Lower leg skin (tissue), 3 donors: ENCODE results near the gene C11orf21.

Experiments
- POLR2A ChIP-seq, 2 donors: fragments of 450-650 bp; IDR thresholded peaks; one replicate each; pipeline ENCODE4 v1.6.1; 2016 to 2017; ENCODE audit warnings: antibody characterized with exemption in 2 of 2, mild to moderate bottlenecking in 1 of 2, moderate library complexity in 1 of 2
- TF ChIP-seq, protein P1 (sequence below), 3 donors: fragments of 450-650 bp; IDR thresholded peaks; one replicate each; pipeline ENCODE4 v1.5.1; 2016; ENCODE audit warnings: antibody characterized with exemption in 3 of 3, mild to moderate bottlenecking in 3 of 3, moderate library complexity in 2 of 3

DNA sequence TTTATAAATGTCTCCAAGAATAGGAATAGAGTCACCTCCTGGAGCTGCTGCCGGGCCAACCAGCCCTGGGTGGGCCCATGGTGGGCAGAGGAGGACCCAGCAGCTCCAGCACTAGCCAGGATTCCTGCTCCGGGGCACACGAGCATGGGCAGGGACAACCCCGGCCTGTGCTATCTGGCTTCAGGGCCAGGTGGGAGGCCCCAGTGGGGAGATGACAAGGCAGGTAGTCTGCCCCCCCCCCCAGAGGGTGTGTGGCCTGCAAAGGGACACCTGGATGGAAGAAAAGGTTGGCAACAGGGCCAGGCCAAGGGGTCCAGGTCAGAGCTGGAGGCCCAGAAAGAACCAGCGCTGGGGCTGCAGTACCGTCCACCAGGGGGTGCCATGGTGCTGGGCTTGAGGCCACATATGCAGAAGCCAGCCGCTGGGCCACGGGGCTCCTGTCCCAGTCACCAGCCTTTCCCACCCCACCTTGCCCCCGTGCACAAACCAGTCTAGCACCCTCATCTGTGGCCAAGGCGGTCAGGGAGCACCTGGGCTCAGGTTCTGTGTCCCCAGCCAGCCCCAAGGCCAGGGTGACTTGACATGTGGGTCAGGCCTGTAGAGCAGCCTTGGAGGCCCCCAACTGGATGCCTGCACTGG is 3.5 kb upstream of the C11orf21 start:
- TF ChIP-seq, protein P1, sequence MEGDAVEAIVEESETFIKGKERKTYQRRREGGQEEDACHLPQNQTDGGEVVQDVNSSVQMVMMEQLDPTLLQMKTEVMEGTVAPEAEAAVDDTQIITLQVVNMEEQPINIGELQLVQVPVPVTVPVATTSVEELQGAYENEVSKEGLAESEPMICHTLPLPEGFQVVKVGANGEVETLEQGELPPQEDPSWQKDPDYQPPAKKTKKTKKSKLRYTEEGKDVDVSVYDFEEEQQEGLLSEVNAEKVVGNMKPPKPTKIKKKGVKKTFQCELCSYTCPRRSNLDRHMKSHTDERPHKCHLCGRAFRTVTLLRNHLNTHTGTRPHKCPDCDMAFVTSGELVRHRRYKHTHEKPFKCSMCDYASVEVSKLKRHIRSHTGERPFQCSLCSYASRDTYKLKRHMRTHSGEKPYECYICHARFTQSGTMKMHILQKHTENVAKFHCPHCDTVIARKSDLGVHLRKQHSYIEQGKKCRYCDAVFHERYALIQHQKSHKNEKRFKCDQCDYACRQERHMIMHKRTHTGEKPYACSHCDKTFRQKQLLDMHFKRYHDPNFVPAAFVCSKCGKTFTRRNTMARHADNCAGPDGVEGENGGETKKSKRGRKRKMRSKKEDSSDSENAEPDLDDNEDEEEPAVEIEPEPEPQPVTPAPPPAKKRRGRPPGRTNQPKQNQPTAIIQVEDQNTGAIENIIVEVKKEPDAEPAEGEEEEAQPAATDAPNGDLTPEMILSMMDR (IDR thresholded peaks at IDR 0.05) = peak in 1 of 3 donors; percentile 78
- no peak for TF ChIP-seq POLR2A (IDR thresholded peaks at IDR 0.05)
